Caco-2 (cell line): ENCODE measurements around the gene AUH. TPM values are rescaled to one million over a fixed set of nuclear protein-coding genes. Genes with fewer than 3 reads are reported as not detected.

Experiments
- BruUV-seq: library from RNA; stranded (reverse); fragments of 400-500 nt; replicated peaks from 2 replicates; lab custom pipeline; 2021; lab: Mats Ljungman, UMichigan
- CTCF ChIA-PET: fragments of 300-600 bp; sonication (Branson Sonifier 250); formaldehyde crosslinking; loops from one replicate; lab custom pipeline; 2022; ENCODE audit warnings: antibody characterized with exemption; lab: Charles Lee
- POLR2A ChIA-PET: fragments of 300-600 bp; sonication (Branson Sonifier 250); formaldehyde crosslinking; loops from one replicate; lab custom pipeline; 2022; ENCODE audit warnings: antibody characterized with exemption; lab: Charles Lee
- DNase-seq, 2 experiments: peaks; one replicate each; pipeline versions ENCODE4 v3.0.0 to v3.0.0-alpha.2; 2020 to 2022
- H3K27me3 ChIP-seq: replicated peaks from 2 replicates; pipeline ENCODE4 v1.6.0; 2011; ENCODE audit warnings: low read length; ENCODE audit not compliant: control insufficient read depth, insufficient read depth
- H3K36me3 ChIP-seq: 2 replicates; pipeline ENCODE4 v1.5.1; 2011; ENCODE audit warnings: low read length; ENCODE audit not compliant: control insufficient read depth, insufficient read depth
- H3K4me1 ChIP-seq: fragments of 250-450 bp; sonication (Bioruptor Pico); 2 replicates; pipeline ENCODE4 v1.5.1; 2020; ENCODE audit warnings: mild to moderate bottlenecking
- H3K4me3 ChIP-seq: 2 replicates; pipeline ENCODE4 v1.5.1; 2011; ENCODE audit warnings: low read depth, mild to moderate bottlenecking, control low read depth, low read length
- H3K9me3 ChIP-seq: fragments of 250-450 bp; sonication (Bioruptor Pico); 2 replicates; pipeline ENCODE4 v1.5.1; 2020; ENCODE audit warnings: mild to moderate bottlenecking, moderate library complexity
- H3K27ac Mint-ChIP-seq: one replicate; pipeline ENCODE4 v1.8.0; 2022; ENCODE audit warnings: mixed read lengths; ENCODE audit not compliant: unreplicated experiment
- H3K27me3 Mint-ChIP-seq: one replicate; pipeline ENCODE4 v1.8.0; 2022; ENCODE audit warnings: mixed read lengths; ENCODE audit not compliant: insufficient read depth, unreplicated experiment
- H3K36me3 Mint-ChIP-seq: one replicate; pipeline ENCODE4 v1.8.0; 2022; ENCODE audit warnings: mild to moderate bottlenecking, mixed read lengths; ENCODE audit not compliant: insufficient read depth, unreplicated experiment
- H3K4me1 Mint-ChIP-seq: one replicate; pipeline ENCODE4 v1.8.0; 2022; ENCODE audit warnings: low read depth, mixed read lengths; ENCODE audit not compliant: unreplicated experiment
- H3K4me3 Mint-ChIP-seq: one replicate; pipeline ENCODE4 v1.8.0; 2022; ENCODE audit warnings: mild to moderate bottlenecking, moderate library complexity, mixed read lengths; ENCODE audit not compliant: unreplicated experiment
- H3K9me3 Mint-ChIP-seq: one replicate; pipeline ENCODE4 v1.8.0; 2022; ENCODE audit warnings: mixed read lengths; ENCODE audit not compliant: unreplicated experiment
- intact Hi-C: fragments of 100-400 bp; cut with micrococcal nuclease; formaldehyde crosslinking; loops from one replicate; pipeline ENCODE4 v1.10.0; 2022; ENCODE audit not compliant: unreplicated experiment
- total RNA-seq: library from RNA; stranded (reverse); gene quantifications from 2 replicates; pipeline ENCODE4 v1.2.3, GENCODE V29; 2022
- TF ChIP-seq, protein P1 (sequence below), 2 experiments: fragments of 200-600 bp in 1 of 2; IDR thresholded peaks; 1 replicate in 1 of 2; 2 replicates in 1 of 2; pipeline versions ENCODE4 v1.5.1 to v1.8.0; 2011 to 2022; ENCODE audit warnings: antibody characterized with exemption in 1 of 2, control low read depth in 1 of 2, inconsistent platforms in 1 of 2, low read depth in 1 of 2, low read length in 1 of 2, mild to moderate bottlenecking in 1 of 2, moderate library complexity in 1 of 2; ENCODE audit not compliant: insufficient read depth in 1 of 2, severe bottlenecking in 1 of 2, unreplicated experiment in 1 of 2

The AUH gene
- total RNA-seq, 1 experiment from 2014 or later, result 10.3 TPM

DNA sequence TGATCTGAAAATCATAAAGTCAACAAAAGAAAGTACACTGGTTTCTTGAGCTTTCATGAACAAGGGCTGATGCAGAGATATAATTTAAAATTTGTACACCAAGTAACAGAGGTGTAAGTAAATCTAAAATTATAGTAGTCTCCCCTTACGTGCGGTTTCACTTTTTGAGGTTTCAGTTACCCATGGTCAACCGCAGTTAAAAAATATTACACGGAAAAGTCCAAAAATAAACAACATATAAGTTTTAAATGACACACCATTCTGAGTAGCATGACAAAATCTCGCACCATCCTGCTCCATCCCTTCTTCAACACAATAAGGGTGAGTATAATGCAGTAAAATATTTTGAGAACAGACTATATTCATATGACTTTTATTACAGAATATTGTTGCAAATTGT is 54.4 kb downstream of the AUH start:
- no peak for DNase-seq
- Histone ChIP-seq H3K4me3 (no peak overlapping the region), H3K9me3 (no peaks in the 10 kb centered on the region), H3K36me3 (no peaks in the 10 kb centered on the region), H3K4me1 (peaks cover 6% of the 10 kb centered on the region; the same call in 1 of the 2 replicates), H3K27me3 (no peaks in the 10 kb centered on the region)
- BruUV-seq, result no TSS peak
- H3K4me1 Mint-ChIP-seq, result peaks cover 13% of the 10 kb centered on the region
- no peaks in the 10 kb centered on the region for H3K9me3 Mint-ChIP-seq
- no peaks in the 10 kb centered on the region for H3K27me3 Mint-ChIP-seq
- CTCF ChIA-PET, result no interaction called here
- no peaks in the 10 kb centered on the region for H3K36me3 Mint-ChIP-seq
- no peak overlapping the region for H3K27ac Mint-ChIP-seq
- POLR2A ChIA-PET, result no interaction called here
- TF ChIP-seq, protein P1, sequence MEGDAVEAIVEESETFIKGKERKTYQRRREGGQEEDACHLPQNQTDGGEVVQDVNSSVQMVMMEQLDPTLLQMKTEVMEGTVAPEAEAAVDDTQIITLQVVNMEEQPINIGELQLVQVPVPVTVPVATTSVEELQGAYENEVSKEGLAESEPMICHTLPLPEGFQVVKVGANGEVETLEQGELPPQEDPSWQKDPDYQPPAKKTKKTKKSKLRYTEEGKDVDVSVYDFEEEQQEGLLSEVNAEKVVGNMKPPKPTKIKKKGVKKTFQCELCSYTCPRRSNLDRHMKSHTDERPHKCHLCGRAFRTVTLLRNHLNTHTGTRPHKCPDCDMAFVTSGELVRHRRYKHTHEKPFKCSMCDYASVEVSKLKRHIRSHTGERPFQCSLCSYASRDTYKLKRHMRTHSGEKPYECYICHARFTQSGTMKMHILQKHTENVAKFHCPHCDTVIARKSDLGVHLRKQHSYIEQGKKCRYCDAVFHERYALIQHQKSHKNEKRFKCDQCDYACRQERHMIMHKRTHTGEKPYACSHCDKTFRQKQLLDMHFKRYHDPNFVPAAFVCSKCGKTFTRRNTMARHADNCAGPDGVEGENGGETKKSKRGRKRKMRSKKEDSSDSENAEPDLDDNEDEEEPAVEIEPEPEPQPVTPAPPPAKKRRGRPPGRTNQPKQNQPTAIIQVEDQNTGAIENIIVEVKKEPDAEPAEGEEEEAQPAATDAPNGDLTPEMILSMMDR (IDR thresholded peaks at IDR 0.05; ENCODE audit: insufficient read depth in 1 of 2, low read depth in 1 of 2, low read length in 1 of 2, severe bottlenecking in 1 of 2, unreplicated experiment in 1 of 2), result no peak
- H3K4me3 Mint-ChIP-seq, result no peak overlapping the region
- intact Hi-C loops, result no loop called here

DNA sequence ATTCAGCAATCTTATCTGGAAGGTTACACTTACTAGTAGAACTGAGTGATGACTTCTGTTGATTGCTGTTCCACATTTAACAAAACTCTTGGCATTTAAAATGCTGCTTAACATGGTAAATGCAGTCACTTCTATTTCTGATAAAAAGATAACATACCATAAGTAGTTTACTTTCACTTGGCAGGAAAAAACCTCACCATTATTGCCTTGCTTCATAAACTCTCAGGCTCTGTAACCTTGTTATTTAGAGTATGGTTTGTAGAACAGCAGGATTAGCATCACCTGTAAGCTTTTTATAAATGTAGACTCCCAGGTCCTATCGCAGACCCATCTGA is 55.5 kb downstream of the AUH start:
- DNase-seq, result no peak
- Histone ChIP-seq H3K4me3 (no peak overlapping the region), H3K4me1 (peaks cover 6% of the 10 kb centered on the region; the same call in 1 of the 2 replicates), H3K27me3 (no peaks in the 10 kb centered on the region), H3K36me3 (no peaks in the 10 kb centered on the region), H3K9me3 (no peaks in the 10 kb centered on the region)
- no TSS peak for BruUV-seq
- no peaks in the 10 kb centered on the region for H3K36me3 Mint-ChIP-seq
- no peaks in the 10 kb centered on the region for H3K9me3 Mint-ChIP-seq
- peaks cover 13% of the 10 kb centered on the region for H3K4me1 Mint-ChIP-seq
- CTCF ChIA-PET, result no interaction called here
- H3K27me3 Mint-ChIP-seq, result no peaks in the 10 kb centered on the region
- no peak overlapping the region for H3K4me3 Mint-ChIP-seq
- H3K27ac Mint-ChIP-seq, result no peak overlapping the region
- POLR2A ChIA-PET, result no interaction called here
- TF ChIP-seq, protein P1 (IDR thresholded peaks at IDR 0.05; ENCODE audit: insufficient read depth in 1 of 2, low read depth in 1 of 2, low read length in 1 of 2, severe bottlenecking in 1 of 2, unreplicated experiment in 1 of 2), result no peak
- intact Hi-C loops, result no loop called here

DNA sequence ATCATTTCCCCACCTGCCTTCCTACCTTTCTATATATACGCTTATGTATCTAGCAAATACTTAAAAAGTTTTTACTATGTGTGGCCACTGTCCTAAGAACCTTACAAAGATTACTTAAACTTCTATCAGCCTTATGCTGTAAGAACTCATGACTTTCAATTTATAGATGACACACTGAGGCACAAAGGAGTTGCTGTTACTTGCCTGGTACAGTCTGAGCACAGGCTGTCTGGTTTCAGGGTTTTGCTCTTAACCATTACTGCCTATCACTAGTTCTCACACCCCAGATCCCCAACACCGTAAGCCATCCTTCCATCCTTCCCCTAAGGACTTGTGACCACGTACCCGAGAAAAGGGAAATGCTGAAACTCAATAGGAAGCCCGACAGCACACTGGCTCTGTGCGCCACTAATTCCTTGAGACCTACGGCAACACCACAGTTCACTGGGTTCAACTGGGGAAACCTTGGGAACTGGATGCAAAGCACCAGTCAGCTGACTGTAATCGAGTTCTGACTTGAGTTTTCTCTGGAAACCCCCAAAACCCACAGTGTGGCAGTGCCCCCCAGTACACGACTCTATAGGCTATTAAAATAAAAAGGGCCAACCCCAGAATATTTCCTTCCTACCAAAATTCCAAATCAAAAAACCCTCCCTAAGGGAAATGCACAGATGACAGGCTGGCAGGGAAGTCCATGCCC is 56.0 kb downstream of the AUH start:
- H3K27me3 ChIP-seq, result no peaks in the 10 kb centered on the region
- TF ChIP-seq, protein P1 (IDR thresholded peaks at IDR 0.05; ENCODE audit: insufficient read depth in 1 of 2, low read depth in 1 of 2, low read length in 1 of 2, severe bottlenecking in 1 of 2, unreplicated experiment in 1 of 2), result no peak
- H3K36me3 ChIP-seq, result no peaks in the 10 kb centered on the region
- H3K4me1 ChIP-seq, result peaks cover 6% of the 10 kb centered on the region; the same call in 1 of the 2 replicates
- Mint-ChIP-seq H3K27ac (no peak overlapping the region), H3K9me3 (no peaks in the 10 kb centered on the region), H3K36me3 (no peaks in the 10 kb centered on the region), H3K4me1 (peaks cover 13% of the 10 kb centered on the region), H3K4me3 (no peak overlapping the region), H3K27me3 (no peaks in the 10 kb centered on the region)
- ChIA-PET POLR2A (no interaction called here), CTCF (no interaction called here)
- H3K4me3 ChIP-seq, result no peak overlapping the region
- intact Hi-C loops, result no loop called here
- BruUV-seq, result no TSS peak
- no peaks in the 10 kb centered on the region for H3K9me3 ChIP-seq
- no peak for DNase-seq
